WTC11 (cell line): ENCODE data around the gene KRTAP10-9. TPM values are rescaled to one million over a fixed set of nuclear protein-coding genes. Genes with fewer than 3 reads are reported as not detected.
"Not testable (repeated sequence)": the region's sequence is repeated elsewhere in the genome, so short reads cannot be mapped to it uniquely, and the experiment has no call there.

ENCODE experiments used
- ATAC-seq: fragments of 200-7000 bp; cut with Tn5 transposase; 2 replicates; pipeline ENCODE4 v1.10.0; 2021; ENCODE audit warnings: mild to moderate bottlenecking, moderate library complexity
- CTCF ChIA-PET: fragments of 300-600 bp; sonication (Branson Sonifier 250); formaldehyde crosslinking; loops from one replicate; lab custom pipeline; 2021; ENCODE audit warnings: antibody characterized with exemption; lab: Charles Lee
- POLR2A ChIA-PET: fragments of 350-600 bp; sonication (Branson Sonifier 250); formaldehyde crosslinking; loops from one replicate; lab custom pipeline; 2021; ENCODE audit warnings: antibody characterized with exemption; lab: Charles Lee
- DNase-seq: peaks from one replicate; pipeline ENCODE4 v3.0.0; 2021; ENCODE audit warnings: low spot score
- H3K27ac Mint-ChIP-seq: 2 replicates; pipeline ENCODE4 v1.8.0; 2021; ENCODE audit warnings: mixed read lengths
- H3K27me3 Mint-ChIP-seq: 2 replicates; pipeline ENCODE4 v1.8.0; 2021; ENCODE audit warnings: low read depth, mild to moderate bottlenecking, moderate library complexity, mixed read lengths
- H3K36me3 Mint-ChIP-seq: 2 replicates; pipeline ENCODE4 v1.8.0; 2021; ENCODE audit warnings: mixed read lengths
- H3K4me1 Mint-ChIP-seq: 2 replicates; pipeline ENCODE4 v1.8.0; 2022; ENCODE audit warnings: mixed read lengths
- H3K4me3 Mint-ChIP-seq: 2 replicates; pipeline ENCODE4 v1.8.0; 2021; ENCODE audit warnings: mild to moderate bottlenecking, moderate library complexity, mixed read lengths
- H3K9me3 Mint-ChIP-seq: 2 replicates; pipeline ENCODE4 v1.8.0; 2021; ENCODE audit warnings: mixed read lengths
- ESRRA ChIP-seq: sonication (generic); formaldehyde crosslinking; IDR thresholded peaks from 2 replicates; pipeline ENCODE4 v1.8.1; 2022; ENCODE audit warnings: mild to moderate bottlenecking, missing genetic modification reagents, borderline replicate concordance
- ETV6 ChIP-seq: sonication (generic); formaldehyde crosslinking; IDR thresholded peaks from 2 replicates; pipeline ENCODE4 v1.8.1; 2022; ENCODE audit warnings: mild to moderate bottlenecking, missing genetic modification reagents
- GABPB1 ChIP-seq: sonication (generic); formaldehyde crosslinking; IDR thresholded peaks from 2 replicates; pipeline ENCODE4 v1.8.1; 2023; ENCODE audit warnings: mild to moderate bottlenecking, missing genetic modification reagents
- HMGA2 ChIP-seq: fragments of 250-450 bp; sonication (Bioruptor Pico); IDR thresholded peaks from 2 replicates; pipeline ENCODE4 v1.4.0; 2021; ENCODE audit warnings: mild to moderate bottlenecking, moderate library complexity
- NFE2L1 ChIP-seq: sonication (generic); formaldehyde crosslinking; IDR thresholded peaks from 2 replicates; pipeline ENCODE4 v1.8.1; 2023; ENCODE audit warnings: missing genetic modification reagents
- NR2C2 ChIP-seq: sonication (generic); formaldehyde crosslinking; IDR thresholded peaks from 2 replicates; pipeline ENCODE4 v1.8.0; 2022; ENCODE audit warnings: mild to moderate bottlenecking, missing genetic modification reagents
- RELA ChIP-seq: sonication (generic); formaldehyde crosslinking; IDR thresholded peaks from 2 replicates; pipeline ENCODE4 v1.8.1; 2022; ENCODE audit warnings: missing genetic modification reagents, mild to moderate bottlenecking, borderline replicate concordance
- RORB ChIP-seq: fragments of 250-450 bp; sonication (Bioruptor Pico); IDR thresholded peaks from 2 replicates; pipeline ENCODE4 v1.9.0; 2021; ENCODE audit warnings: mild to moderate bottlenecking
- ZNF671 ChIP-seq: fragments of 250-450 bp; sonication (Bioruptor Pico); IDR thresholded peaks from 2 replicates; pipeline ENCODE4 v1.8.0; 2021; ENCODE audit warnings: mild to moderate bottlenecking
- total RNA-seq: library from RNA; stranded (reverse); gene quantifications from 3 replicates; pipeline ENCODE4 v1.2.3, GENCODE V29; 2021
- TF ChIP-seq, protein P1 (sequence below): sonication (generic); formaldehyde crosslinking; IDR thresholded peaks from 2 replicates; pipeline ENCODE4 v1.8.0; 2022; ENCODE audit warnings: missing genetic modification reagents
- TF ChIP-seq, protein P2 (sequence below): sonication (generic); formaldehyde crosslinking; IDR thresholded peaks from 2 replicates; pipeline ENCODE4 v1.8.0; 2022; ENCODE audit warnings: mild to moderate bottlenecking, missing genetic modification reagents
- TF ChIP-seq, protein P3 (sequence below): sonication (generic); formaldehyde crosslinking; IDR thresholded peaks from 2 replicates; pipeline ENCODE4 v1.8.1; 2022; ENCODE audit warnings: mild to moderate bottlenecking, missing genetic modification reagents, moderate library complexity, borderline replicate concordance

Gene KRTAP10-9
- total RNA-seq, 1 experiment from 2014 or later: not detected

DNA sequence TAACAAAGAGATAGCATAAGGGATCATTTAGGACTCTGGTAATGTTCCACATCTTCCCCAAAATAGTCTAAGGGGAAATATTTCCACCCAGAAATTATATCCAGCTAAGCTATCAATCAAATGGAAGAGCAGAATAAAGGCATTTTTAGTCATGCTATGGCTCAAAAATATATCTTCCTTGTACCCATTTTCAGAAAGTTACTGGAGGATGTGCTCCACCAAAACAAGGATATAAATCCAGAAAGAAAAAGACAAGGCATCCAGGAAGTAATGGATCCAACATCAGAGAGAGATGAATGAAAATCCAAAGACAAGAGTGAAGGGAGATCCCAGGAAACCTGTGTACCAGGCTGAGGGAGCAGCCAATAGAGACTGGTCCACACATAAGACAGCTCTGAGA, 17.7 kb upstream of the KRTAP10-9 start:
- H3K36me3 Mint-ChIP-seq: peaks cover 33% of the 10 kb centered on the region
- ChIA-PET CTCF (no interaction called here), POLR2A (no interaction called here)
- H3K4me3 Mint-ChIP-seq: no peak overlapping the region
- peaks cover 4% of the 10 kb centered on the region for H3K27me3 Mint-ChIP-seq
- peaks cover 51% of the 10 kb centered on the region for H3K9me3 Mint-ChIP-seq
- no peaks in the 10 kb centered on the region for H3K4me1 Mint-ChIP-seq
- no peak overlapping the region for H3K27ac Mint-ChIP-seq
- DNase-seq (no peak), ATAC-seq (no peak)
- no peak for TF ChIP-seq HMGA2
- TF ChIP-seq, protein P1, sequence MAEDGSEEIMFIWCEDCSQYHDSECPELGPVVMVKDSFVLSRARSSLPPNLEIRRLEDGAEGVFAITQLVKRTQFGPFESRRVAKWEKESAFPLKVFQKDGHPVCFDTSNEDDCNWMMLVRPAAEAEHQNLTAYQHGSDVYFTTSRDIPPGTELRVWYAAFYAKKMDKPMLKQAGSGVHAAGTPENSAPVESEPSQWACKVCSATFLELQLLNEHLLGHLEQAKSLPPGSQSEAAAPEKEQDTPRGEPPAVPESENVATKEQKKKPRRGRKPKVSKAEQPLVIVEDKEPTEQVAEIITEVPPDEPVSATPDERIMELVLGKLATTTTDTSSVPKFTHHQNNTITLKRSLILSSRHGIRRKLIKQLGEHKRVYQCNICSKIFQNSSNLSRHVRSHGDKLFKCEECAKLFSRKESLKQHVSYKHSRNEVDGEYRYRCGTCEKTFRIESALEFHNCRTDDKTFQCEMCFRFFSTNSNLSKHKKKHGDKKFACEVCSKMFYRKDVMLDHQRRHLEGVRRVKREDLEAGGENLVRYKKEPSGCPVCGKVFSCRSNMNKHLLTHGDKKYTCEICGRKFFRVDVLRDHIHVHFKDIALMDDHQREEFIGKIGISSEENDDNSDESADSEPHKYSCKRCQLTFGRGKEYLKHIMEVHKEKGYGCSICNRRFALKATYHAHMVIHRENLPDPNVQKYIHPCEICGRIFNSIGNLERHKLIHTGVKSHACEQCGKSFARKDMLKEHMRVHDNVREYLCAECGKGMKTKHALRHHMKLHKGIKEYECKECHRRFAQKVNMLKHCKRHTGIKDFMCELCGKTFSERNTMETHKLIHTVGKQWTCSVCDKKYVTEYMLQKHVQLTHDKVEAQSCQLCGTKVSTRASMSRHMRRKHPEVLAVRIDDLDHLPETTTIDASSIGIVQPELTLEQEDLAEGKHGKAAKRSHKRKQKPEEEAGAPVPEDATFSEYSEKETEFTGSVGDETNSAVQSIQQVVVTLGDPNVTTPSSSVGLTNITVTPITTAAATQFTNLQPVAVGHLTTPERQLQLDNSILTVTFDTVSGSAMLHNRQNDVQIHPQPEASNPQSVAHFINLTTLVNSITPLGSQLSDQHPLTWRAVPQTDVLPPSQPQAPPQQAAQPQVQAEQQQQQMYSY (CRISPR knock-in tag): no peak
- TF ChIP-seq GABPB1 (CRISPR knock-in tag): no peak
- no peak for TF ChIP-seq RELA
- TF ChIP-seq, protein P2, sequence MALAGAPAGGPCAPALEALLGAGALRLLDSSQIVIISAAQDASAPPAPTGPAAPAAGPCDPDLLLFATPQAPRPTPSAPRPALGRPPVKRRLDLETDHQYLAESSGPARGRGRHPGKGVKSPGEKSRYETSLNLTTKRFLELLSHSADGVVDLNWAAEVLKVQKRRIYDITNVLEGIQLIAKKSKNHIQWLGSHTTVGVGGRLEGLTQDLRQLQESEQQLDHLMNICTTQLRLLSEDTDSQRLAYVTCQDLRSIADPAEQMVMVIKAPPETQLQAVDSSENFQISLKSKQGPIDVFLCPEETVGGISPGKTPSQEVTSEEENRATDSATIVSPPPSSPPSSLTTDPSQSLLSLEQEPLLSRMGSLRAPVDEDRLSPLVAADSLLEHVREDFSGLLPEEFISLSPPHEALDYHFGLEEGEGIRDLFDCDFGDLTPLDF (CRISPR knock-in tag): no peak
- no peak for TF ChIP-seq NR2C2
- TF ChIP-seq ETV6: no peak
- no peak for TF ChIP-seq ESRRA (CRISPR knock-in tag)
- no peak for TF ChIP-seq ZNF671

DNA sequence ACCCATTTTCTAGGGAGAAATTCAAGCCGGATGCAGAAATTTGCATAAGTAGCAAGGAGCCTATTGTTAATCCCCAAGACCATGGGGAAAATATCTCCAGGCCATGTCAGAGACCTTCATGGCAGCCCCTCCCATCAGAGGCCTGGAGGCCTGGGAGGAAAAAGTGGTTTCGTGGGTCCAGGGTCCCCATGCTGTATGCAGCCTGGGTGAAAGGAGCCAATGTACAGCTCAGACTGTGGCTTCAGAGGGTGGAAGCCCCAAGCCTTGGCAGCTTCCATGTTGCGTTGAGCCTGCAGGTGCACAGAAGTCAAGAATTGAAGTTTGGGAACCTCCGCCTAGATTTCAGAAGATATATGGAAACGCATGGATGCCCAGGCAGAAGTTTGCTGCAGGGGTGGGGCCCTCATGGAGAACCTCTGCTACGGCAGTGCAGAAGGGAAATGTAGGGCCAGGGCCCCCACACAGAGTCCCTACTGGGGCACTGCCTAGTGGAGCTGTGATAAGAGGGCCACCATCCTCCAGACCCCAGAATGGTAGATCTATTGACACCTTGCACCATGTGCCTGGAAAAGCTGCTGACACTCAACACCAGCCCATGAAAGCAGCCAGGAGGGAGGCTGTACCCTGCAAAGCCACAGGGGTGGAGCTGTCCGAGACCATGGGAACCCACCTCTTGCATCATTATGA, 16.6 kb upstream of the KRTAP10-9 start:
- H3K27me3 Mint-ChIP-seq, H3K4me1 Mint-ChIP-seq, CTCF ChIA-PET, ATAC-seq, H3K27ac Mint-ChIP-seq, DNase-seq, H3K4me3 Mint-ChIP-seq: not testable (repeated sequence)
- Mint-ChIP-seq H3K9me3 (peaks cover 41% of the 10 kb centered on the region), H3K36me3 (peaks cover 33% of the 10 kb centered on the region)
- POLR2A ChIA-PET: interaction anchor here (0.6 kb wide), 1 partner anchor 781 kb away, joined by 3 read pairs; no protein-coding TSS in a partner anchor

DNA sequence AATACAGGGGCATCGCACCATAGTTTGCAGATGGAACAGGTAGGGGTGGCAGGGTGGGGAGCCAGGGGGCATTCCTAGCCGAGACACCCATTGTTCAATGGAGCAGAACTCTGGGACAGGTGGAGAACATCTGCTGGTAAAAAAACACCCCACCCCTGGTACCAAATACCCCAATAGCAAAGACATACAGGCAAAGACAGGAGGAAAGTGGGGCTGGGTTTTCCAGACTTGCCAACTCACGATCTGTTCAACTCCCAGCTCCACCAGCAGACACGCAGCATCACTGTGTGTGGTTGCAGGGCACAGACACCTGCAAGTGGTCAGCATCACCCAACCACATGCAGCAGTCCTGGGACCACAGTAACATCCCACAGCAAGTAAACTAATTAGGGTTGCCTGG, 15.3 kb upstream of the KRTAP10-9 start:
- Mint-ChIP-seq H3K9me3 (peaks cover 33% of the 10 kb centered on the region), H3K4me1 (peaks cover 16% of the 10 kb centered on the region), H3K27me3 (peaks cover 4% of the 10 kb centered on the region), H3K27ac (no peak overlapping the region), H3K4me3 (no peak overlapping the region), H3K36me3 (peaks cover 33% of the 10 kb centered on the region)
- DNase-seq: no peak
- ATAC-seq: no peak
- ChIA-PET POLR2A (no interaction called here), CTCF (no interaction called here)
- TF ChIP-seq, protein P3, sequence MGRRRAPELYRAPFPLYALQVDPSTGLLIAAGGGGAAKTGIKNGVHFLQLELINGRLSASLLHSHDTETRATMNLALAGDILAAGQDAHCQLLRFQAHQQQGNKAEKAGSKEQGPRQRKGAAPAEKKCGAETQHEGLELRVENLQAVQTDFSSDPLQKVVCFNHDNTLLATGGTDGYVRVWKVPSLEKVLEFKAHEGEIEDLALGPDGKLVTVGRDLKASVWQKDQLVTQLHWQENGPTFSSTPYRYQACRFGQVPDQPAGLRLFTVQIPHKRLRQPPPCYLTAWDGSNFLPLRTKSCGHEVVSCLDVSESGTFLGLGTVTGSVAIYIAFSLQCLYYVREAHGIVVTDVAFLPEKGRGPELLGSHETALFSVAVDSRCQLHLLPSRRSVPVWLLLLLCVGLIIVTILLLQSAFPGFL (CRISPR knock-in tag): no peak
- TF ChIP-seq RORB: no peak

DNA sequence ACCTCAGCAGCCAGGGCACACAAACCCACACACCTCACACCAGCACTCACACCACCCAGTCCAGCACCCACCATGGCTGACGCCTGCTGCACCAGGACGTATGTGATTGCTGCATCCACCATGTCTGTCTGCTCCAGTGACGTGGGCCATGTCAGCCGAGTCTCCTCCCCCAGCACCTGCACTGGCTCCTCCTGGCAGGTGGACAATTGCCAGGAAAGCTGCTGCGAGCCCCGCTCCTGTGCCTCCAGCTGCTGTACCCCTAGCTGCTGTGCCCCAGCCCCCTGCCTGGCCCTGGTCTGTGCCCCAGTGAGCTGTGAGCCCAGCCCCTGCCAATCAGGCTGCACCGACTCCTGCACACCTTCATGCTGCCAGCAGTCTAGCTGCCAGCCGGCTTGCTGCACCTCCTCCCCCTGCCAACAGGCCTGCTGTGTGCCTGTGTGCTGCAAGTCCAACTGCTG, 14.8 kb upstream of the KRTAP10-9 start, which contains the start of gene KRTAP10-8:
Gene KRTAP10-8 (plus strand): TSS at position 51 of the 458 bp plus-strand sequence. CDS start 22 bp downstream, at position 73.
- TF ChIP-seq RELA: 0 out of 2 replicates have a peak, but pooled peaks have one; percentile 54
- no peak for TF ChIP-seq NFE2L1 (CRISPR knock-in tag)
- no peak for ATAC-seq
- peaks cover 19% of the 10 kb centered on the region for H3K4me1 Mint-ChIP-seq
- no peak within 1 kb of the TSS for H3K27ac Mint-ChIP-seq
- peaks cover 4% of the 10 kb centered on the region for H3K27me3 Mint-ChIP-seq
- CTCF ChIA-PET: no interaction called here
- peaks cover 33% of the 10 kb centered on the region for H3K36me3 Mint-ChIP-seq
- peaks cover 31% of the 10 kb centered on the region for H3K9me3 Mint-ChIP-seq
- POLR2A ChIA-PET: no interaction called here
- DNase-seq: no peak
- H3K4me3 Mint-ChIP-seq: no peak within 1 kb of the TSS
